C4-2B (cell line): Measurements from ENCODE around the gene ARHGEF33.

ENCODE experiments used
- H3K27ac ChIP-seq: fragments of 450-650 bp; 2 replicates; pipeline ENCODE4 v1.5.1; 2017
- CTCF ChIP-seq: fragments of 450-650 bp; conservative IDR thresholded peaks from 2 replicates; pipeline ENCODE4 v1.5.1; 2017; ENCODE audit warnings: mild to moderate bottlenecking
- ZFX ChIP-seq: fragments of 450-650 bp; IDR thresholded peaks from 2 replicates; pipeline ENCODE4 v1.6.1; 2017

The ARHGEF33 gene

GRCh38 chr2:38988716-38989115 is 99.0 kb downstream of the ARHGEF33 start:
- no peak for TF ChIP-seq ZFX
- no peak for TF ChIP-seq CTCF
- H3K27ac ChIP-seq = no peak overlapping the region

GRCh38 chr2:38991899-38992298 is 102.2 kb downstream of the ARHGEF33 start:
- TF ChIP-seq ZFX = no peak
- no peak for TF ChIP-seq CTCF
- H3K27ac ChIP-seq = no peak overlapping the region

GRCh38 chr2:38997781-38998180 is 108.1 kb downstream of the ARHGEF33 start:
- H3K27ac ChIP-seq = no peak overlapping the region
- TF ChIP-seq ZFX = no peak
- TF ChIP-seq CTCF = no peak

- H3K27ac ChIP-seq = no peak overlapping the region
- no peak for TF ChIP-seq CTCF
Observed at GRCh38 chr2:39000552-39000951, 110.9 kb downstream of the ARHGEF33 start.

GRCh38 chr2:39007875-39008504 is 118.3 kb downstream of the ARHGEF33 start:
- TF ChIP-seq ZFX (no peak), CTCF (no peak)
- H3K27ac ChIP-seq = no peak overlapping the region

- TF ChIP-seq ZFX (no peak), CTCF (no peak)
- no peak overlapping the region for H3K27ac ChIP-seq
Observed at GRCh38 chr2:39008665-39009064, 119.0 kb downstream of the ARHGEF33 start.

GRCh38 chr2:39013871-39014270 is 124.2 kb downstream of the ARHGEF33 start:
- H3K27ac ChIP-seq = no peak overlapping the region
- TF ChIP-seq ZFX = no peak
- no peak for TF ChIP-seq CTCF
